Fibroblast of pulmonary artery (primary cell): ENCODE results near the gene SNTG2.

Experiments
- DNase-seq: peaks from one replicate; pipeline ENCODE4 v3.0.0-alpha.2; 2010; ENCODE audit warnings: low read depth
- H3K4me3 ChIP-seq: replicated peaks from 2 replicates; pipeline ENCODE4 v1.5.1; 2011; ENCODE audit warnings: low read depth, mild to moderate bottlenecking, control low read depth, low read length, moderate library complexity
- TF ChIP-seq, protein P1 (sequence below): IDR thresholded peaks from 2 replicates; pipeline ENCODE4 v1.5.1; 2011; ENCODE audit warnings: mild to moderate bottlenecking, control low read depth, low read length, inconsistent platforms; ENCODE audit errors: missing control alignments

SNTG2 gene

DNA sequence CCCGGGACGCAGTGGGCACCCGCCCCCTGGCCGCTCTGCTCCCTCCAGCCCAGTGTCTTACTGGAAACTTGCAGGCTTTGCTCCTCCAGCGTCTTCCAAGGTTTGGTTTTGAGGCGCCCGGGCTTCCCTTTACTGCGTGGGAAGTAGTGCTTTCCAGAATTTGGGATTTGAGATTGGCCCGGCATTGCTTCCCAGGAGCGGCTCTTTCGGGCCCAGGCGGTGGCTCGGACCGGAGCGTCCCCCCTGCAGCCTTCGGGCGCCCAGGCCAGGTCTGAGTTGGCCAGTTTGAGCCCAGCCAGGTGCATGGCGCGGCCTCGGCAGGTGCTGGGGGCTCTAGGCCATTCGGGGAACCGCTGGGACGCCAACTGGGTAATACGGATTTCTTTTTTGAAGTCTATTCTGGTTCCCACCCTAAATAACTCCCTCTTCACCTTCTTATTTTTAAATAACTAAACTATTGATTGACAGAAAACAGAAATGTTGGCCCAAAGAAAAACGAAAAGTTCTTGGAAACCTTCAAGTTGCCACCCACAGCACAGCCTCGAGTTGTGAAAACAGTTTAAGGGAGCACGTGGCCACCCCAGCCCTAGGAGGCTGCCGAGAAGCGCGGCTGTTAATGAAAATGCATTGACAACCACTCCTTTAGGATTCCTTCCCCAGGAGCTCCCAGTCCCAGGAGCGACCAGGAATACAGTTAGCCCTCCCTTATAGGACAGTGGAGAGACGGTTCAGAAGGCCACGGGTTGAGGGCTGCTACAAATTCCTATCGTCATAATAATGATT, 766 bp downstream of the SNTG2 start:
- TF ChIP-seq, protein P1, sequence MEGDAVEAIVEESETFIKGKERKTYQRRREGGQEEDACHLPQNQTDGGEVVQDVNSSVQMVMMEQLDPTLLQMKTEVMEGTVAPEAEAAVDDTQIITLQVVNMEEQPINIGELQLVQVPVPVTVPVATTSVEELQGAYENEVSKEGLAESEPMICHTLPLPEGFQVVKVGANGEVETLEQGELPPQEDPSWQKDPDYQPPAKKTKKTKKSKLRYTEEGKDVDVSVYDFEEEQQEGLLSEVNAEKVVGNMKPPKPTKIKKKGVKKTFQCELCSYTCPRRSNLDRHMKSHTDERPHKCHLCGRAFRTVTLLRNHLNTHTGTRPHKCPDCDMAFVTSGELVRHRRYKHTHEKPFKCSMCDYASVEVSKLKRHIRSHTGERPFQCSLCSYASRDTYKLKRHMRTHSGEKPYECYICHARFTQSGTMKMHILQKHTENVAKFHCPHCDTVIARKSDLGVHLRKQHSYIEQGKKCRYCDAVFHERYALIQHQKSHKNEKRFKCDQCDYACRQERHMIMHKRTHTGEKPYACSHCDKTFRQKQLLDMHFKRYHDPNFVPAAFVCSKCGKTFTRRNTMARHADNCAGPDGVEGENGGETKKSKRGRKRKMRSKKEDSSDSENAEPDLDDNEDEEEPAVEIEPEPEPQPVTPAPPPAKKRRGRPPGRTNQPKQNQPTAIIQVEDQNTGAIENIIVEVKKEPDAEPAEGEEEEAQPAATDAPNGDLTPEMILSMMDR = no peak
- no peak for DNase-seq

DNA sequence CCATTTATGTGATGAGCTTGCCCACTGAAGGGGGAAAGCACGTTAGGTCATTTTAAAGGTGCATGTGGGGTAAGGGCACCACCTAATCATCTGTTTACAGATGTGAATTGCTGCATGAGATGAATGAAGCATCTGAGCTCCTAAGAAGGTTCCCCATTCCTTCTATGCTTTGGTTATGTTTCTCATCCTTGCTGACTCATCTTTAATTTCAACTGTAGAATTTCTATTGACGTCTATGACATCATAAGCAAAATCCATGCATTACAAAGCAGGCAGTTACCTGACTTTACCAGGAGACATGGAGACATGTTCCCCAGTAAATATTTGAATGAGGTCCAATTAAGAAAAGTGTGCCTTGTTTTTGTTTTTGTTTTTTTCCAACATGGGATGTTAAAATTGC, 2.8 kb downstream of the SNTG2 start:
- no peak overlapping the region for H3K4me3 ChIP-seq
- TF ChIP-seq, protein P1 = no peak
- no peak for DNase-seq

More for the DNA sequence above, 766 bp downstream of the SNTG2 start:
- H3K4me3 ChIP-seq = no peak overlapping the region

DNA sequence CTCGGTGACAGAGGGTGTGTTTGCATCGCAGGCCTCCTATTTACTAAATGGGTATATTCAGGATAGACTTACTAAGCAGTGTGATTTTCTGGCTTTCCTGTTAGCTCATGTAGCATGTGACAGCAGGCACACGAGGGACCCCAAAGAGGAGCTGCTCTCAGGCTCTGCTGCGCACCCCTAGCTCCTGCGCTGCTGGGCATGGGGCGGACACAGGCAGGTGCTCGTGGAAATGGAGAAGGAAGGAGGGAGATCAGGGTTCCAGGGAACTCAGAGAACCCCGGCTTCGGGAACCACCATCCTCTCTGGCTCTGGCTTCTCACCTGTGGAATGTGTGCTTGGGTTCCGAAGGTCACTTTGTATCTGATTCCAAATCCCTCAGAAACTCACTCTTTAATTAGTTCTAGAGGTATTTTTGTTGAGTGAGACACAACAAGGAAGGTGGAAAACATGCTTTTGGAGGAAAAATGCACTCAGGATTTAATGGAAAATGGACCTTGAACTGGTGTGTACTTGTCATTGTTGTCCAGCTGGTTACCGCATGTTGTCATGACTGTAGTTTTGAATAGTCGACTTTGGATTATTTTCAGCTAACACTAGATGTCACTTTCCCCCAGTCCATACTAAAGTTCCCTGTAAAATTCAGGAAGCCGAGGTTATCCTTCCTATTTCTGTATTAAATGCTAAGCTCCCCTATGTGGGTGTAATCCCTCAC, 3.5 kb downstream of the SNTG2 start:
- no peak overlapping the region for H3K4me3 ChIP-seq
- TF ChIP-seq, protein P1 = peak; percentile 20
- peak; percentile 32 for DNase-seq

DNA sequence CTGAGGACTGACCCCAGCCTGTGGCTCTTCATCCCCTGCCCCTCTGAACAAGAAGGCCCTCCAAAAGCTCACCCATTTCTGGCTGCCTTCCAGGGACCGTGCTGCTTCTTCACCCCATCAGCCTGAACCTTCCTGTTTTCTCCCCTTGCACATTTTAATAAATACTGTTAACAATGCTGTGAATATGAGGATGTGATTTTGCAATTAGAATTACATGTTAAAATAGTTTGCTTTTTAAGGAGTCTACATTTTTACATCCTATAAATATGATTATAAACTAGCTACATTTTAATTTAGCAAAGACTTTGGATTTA, 4.0 kb downstream of the SNTG2 start:
- TF ChIP-seq, protein P1 = no peak
- no peak overlapping the region for H3K4me3 ChIP-seq
- no peak for DNase-seq

DNA sequence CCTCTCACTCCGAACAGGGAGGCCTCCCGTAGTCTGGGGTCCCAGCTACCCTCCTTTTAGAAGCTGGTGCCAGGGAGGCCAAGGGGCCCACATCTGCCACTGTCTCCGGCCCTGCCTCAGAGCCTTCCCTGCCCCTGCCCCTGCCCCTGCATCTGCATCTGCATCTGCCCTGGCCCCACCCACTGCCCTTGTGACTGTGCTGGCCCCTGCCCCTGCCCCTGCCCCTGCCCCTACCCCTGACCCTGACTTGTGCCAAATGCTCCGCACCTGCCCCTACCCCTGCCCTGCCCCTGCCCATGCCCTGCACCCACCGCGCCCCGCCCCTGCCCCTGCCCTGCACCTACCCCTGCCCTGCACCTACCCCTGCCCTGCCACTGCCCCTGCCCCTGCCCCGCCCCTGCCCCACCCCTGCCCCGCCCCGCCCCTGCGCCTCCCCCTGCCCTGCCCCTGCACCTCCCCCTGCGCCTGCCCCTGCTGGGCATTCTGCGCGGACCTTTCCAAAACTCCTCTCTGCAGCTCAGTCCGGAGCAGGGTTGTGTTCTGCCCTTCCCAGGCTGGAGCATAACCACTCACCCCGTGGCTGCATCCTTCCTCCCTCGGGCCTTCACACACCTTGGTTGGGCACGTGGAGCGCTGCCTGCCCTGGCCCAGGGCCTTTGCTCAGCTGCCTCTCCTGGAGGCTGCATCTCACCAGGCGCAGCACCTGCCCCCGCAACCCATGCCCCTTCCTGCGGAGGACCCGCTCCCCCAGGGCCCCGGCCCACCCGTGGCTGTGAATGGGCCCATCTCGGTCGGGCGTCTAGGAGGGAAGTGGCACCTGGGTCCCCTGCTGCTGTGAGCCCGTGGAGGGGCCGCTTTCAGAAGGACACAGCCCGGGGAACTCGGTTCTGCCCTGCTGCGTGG, 5.4 kb downstream of the SNTG2 start:
- DNase-seq = no peak
- TF ChIP-seq, protein P1 = no peak
- H3K4me3 ChIP-seq = no peak overlapping the region

DNA sequence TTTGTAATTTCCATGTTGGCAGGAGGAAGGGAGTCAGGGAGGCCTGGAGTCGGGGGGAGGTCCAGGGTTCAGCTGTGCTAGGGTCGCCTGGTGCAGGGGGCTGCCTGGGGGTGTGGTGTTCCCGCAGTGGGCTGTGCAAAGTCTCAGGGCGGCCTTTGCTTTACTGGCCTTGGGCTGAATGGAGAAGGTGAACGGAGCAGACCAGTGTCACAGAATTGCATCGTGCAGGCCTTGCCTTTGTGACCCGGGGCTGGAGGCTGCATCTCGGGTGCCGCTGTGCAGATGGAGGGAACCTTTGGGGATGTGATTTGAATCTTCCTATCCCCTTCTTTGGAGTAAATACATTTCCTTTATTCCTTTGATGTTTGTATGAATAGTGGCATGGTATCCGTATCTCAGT, 8.8 kb downstream of the SNTG2 start:
- DNase-seq = no peak
- TF ChIP-seq, protein P1 = no peak
- H3K4me3 ChIP-seq = no peak overlapping the region
